Endothelial cell of umbilical vein (primary cell): Measurements from ENCODE around the gene EPS8. TPM values are rescaled to one million over a fixed set of nuclear protein-coding genes. Genes with fewer than 3 reads are reported as not detected.

ENCODE experiments used
- BruUV-seq: library from RNA; stranded (reverse); fragments of 400-500 nt; replicated peaks from 2 replicates; lab custom pipeline; 2021; lab: Mats Ljungman, UMichigan
- CTCF ChIA-PET: fragments of 300-600, 350-600 bp; sonication (Branson Sonifier 250); formaldehyde crosslinking; loops from one replicate; lab custom pipeline; 2021; ENCODE audit warnings: antibody characterized with exemption, inconsistent platforms; lab: Charles Lee
- POLR2A ChIA-PET: fragments of 300-600, 350-600 bp; sonication (Branson Sonifier 250); formaldehyde crosslinking; loops from one replicate; lab custom pipeline; 2021; ENCODE audit warnings: antibody characterized with exemption, inconsistent platforms; lab: Charles Lee
- DNase-seq: peaks from one replicate; pipeline ENCODE4 v3.0.0-alpha.2; 2011; ENCODE audit warnings: low read depth, low spot score
- FAIRE-seq: peaks from 2 replicates; lab custom pipeline; 2011; peaks lifted over from hg19 to GRCh38; lab: Jason Lieb, UNC
- H2AFZ ChIP-seq: 2 replicates; pipeline ENCODE4 v1.6.0; 2012; ENCODE audit warnings: low read depth, low read length, control low read depth, inconsistent platforms
- H3K27ac ChIP-seq: 2 replicates; pipeline ENCODE4 v1.5.1; 2011; ENCODE audit warnings: low read depth, mild to moderate bottlenecking, control low read depth, low read length, moderate library complexity; ENCODE audit not compliant: insufficient read depth
- H3K27me3 ChIP-seq, 2 experiments: 2 replicates each; pipeline versions ENCODE4 v1.6.0 to v1.6.1; 2011; ENCODE audit warnings: low read length in 2 of 2, mixed read lengths in 1 of 2; ENCODE audit not compliant: control insufficient read depth in 2 of 2, insufficient read depth in 2 of 2
- H3K36me3 ChIP-seq, 2 experiments: 2 replicates in 1 of 2; 3 replicates in 1 of 2; pipeline ENCODE4 v1.5.1; 2011; ENCODE audit warnings: low read length in 2 of 2, mild to moderate bottlenecking in 1 of 2, moderate library complexity in 1 of 2; ENCODE audit not compliant: control insufficient read depth in 2 of 2, insufficient read depth in 2 of 2; ENCODE audit errors: extremely low read depth in 1 of 2
- H3K4me1 ChIP-seq: 3 replicates; pipeline ENCODE4 v1.5.1; 2011; ENCODE audit warnings: mild to moderate bottlenecking, low read length; ENCODE audit not compliant: control insufficient read depth, insufficient read depth; ENCODE audit errors: extremely low read depth
- H3K4me2 ChIP-seq: 2 replicates; pipeline ENCODE4 v1.6.1; 2011; ENCODE audit warnings: low read length, control low read depth, mixed read lengths; ENCODE audit not compliant: insufficient read depth
- H3K4me3 ChIP-seq, 3 experiments: fragments of 200-600 bp in 1 of 3; sonication (generic), shearing (Covaris generic) in 1 of 3; replicated peaks in 1 of 3; 2 replicates each; pipeline ENCODE4 v1.5.1; 2011 to 2016; ENCODE audit warnings: control low read depth in 3 of 3, low read length in 3 of 3, mild to moderate bottlenecking in 2 of 3, inconsistent platforms in 1 of 3, low read depth in 1 of 3, moderate library complexity in 1 of 3; ENCODE audit not compliant: insufficient read depth in 1 of 3
- H3K79me2 ChIP-seq: 2 replicates; pipeline ENCODE4 v1.6.0; 2012; ENCODE audit warnings: low read length, inconsistent platforms; ENCODE audit not compliant: control insufficient read depth, insufficient read depth
- H3K9ac ChIP-seq: replicated peaks from 2 replicates; pipeline ENCODE3; 2011; ENCODE audit warnings: low read length, control low read depth; ENCODE audit not compliant: insufficient read depth; ENCODE audit errors: extremely low read depth
- H3K9me1 ChIP-seq: replicated peaks from 3 replicates; pipeline ENCODE4 v1.6.0; 2011; ENCODE audit warnings: mild to moderate bottlenecking, low read length; ENCODE audit not compliant: control insufficient read depth, insufficient read depth; ENCODE audit errors: extremely low read depth
- H3K9me3 ChIP-seq: replicated peaks from 2 replicates; pipeline ENCODE4 v1.5.1; 2012; ENCODE audit warnings: low read length, inconsistent platforms; ENCODE audit not compliant: control insufficient read depth, insufficient read depth
- H4K20me1 ChIP-seq: replicated peaks from 2 replicates; pipeline ENCODE3; 2011; ENCODE audit warnings: mild to moderate bottlenecking, low read length; ENCODE audit not compliant: control insufficient read depth, insufficient read depth; ENCODE audit errors: extremely low read depth
- CTCF ChIP-seq, 2 donors: IDR thresholded peaks; 1 replicate in 1 of 2; 2 replicates in 1 of 2; pipeline ENCODE4 v1.5.1; 2011; ENCODE audit warnings: low read length in 2 of 2, mild to moderate bottlenecking in 2 of 2, moderate library complexity in 2 of 2, control low read depth in 1 of 2, inconsistent platforms in 1 of 2, low read depth in 1 of 2; ENCODE audit not compliant: insufficient read depth in 1 of 2; ENCODE audit errors: extremely low read depth in 1 of 2
- FOS ChIP-seq: IDR thresholded peaks from 2 replicates; pipeline ENCODE4 v1.6.1; 2011; ENCODE audit warnings: mild to moderate bottlenecking, low read length, moderate library complexity, borderline replicate concordance; ENCODE audit not compliant: insufficient read depth
- GATA2 ChIP-seq: IDR thresholded peaks from 2 replicates; pipeline ENCODE4 v1.7.0; 2011; ENCODE audit warnings: low read depth, mild to moderate bottlenecking, moderate library complexity, mixed read lengths, low read length; ENCODE audit not compliant: insufficient read length, insufficient read depth
- JUN ChIP-seq: IDR thresholded peaks from 2 replicates; pipeline ENCODE4 v1.6.1; 2011; ENCODE audit warnings: borderline replicate concordance, low read depth; ENCODE audit not compliant: insufficient read length, insufficient read depth
- MAX ChIP-seq: IDR thresholded peaks from 2 replicates; pipeline ENCODE4 v1.6.1; 2011; ENCODE audit not compliant: insufficient read depth, insufficient read length
- MYC ChIP-seq: IDR thresholded peaks from one replicate; pipeline ENCODE4 v1.6.1; 2011; ENCODE audit warnings: mild to moderate bottlenecking, low read depth, low read length
- POLR2AphosphoS5 ChIP-seq: IDR thresholded peaks from 2 replicates; pipeline ENCODE4 v1.6.1; 2012; ENCODE audit warnings: low read depth, mild to moderate bottlenecking, control low read depth, low read length, moderate library complexity; ENCODE audit not compliant: insufficient read depth
- dilution Hi-C: fragments of 300-500 bp; cut with MboI; formaldehyde crosslinking; loops from one replicate; pipeline ENCODE4 v1.15.0; 2019; ENCODE audit warnings: low sequenced_read_pairs; ENCODE audit not compliant: extremely low pct_ligation_motif_present
- intact Hi-C: fragments of 100-400 bp; cut with micrococcal nuclease; formaldehyde crosslinking; loops from one replicate; pipeline ENCODE4 v1.10.0; 2022
- polyA plus RNA-seq, 4 experiments: library from polyadenylated mRNA; depleted of rRNA in 3 of 4; stranded (reverse) in 3 of 4; unstranded in 1 of 4; fragments of >200 nt; gene quantifications; 2 replicates each; pipeline versions ENCODE4 v1.2.1 to v1.2.3, GENCODE V29; 2011 to 2012; ENCODE audit warnings: missing spikeins in 1 of 4
- total RNA-seq: library from RNA; stranded (reverse); gene quantifications from 2 replicates; pipeline ENCODE4 v1.2.3, GENCODE V29; 2021

The EPS8 gene
- total and polyA plus RNA-seq, 2 donors (not counting 3 experiments of a cell fraction or from before 2014, with no cell fraction given), result 8.4 to 11.9 TPM

DNA sequence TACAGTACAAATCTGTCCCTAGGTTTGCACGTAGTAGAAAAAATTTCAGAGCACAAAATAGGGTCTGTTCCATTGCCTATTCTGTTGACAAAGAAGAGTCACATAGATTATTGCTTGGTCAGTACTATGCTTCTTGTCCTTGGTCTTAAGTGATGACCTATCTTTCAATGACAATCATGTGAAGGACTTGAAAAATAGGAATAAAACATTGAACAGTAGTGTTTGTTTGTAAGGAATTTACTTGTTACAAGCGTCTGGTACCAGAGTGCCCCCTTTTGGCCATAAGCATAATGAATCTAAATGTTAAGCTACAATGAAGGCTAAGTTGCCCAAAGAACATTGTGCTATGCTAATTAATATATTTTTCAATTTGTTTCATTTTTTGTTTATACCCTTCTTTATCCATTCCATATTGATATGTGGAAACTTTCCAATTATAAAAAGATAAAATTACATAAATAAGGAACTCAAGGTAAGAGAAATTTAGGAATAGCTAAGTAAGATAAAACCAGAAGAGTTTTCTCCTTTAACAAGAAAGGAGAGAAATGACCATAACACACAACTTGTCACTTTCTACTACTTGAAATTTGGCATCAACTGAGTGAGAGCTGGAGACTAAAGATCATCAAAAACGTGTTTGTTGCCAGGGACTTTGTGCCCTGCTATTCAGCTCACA, 204.7 kb downstream of the EPS8 start:
- Histone ChIP-seq H3K27ac (no peak overlapping the region), H3K9ac (no peak overlapping the region), H3K9me1 (no peaks in the 10 kb centered on the region), H3K4me3 (no peak overlapping the region), H3K9me3 (no peaks in the 10 kb centered on the region), H3K4me1 (no peaks in the 10 kb centered on the region), H3K36me3 (no peaks in the 10 kb centered on the region), H4K20me1 (no peaks in the 10 kb centered on the region), H3K79me2 (no peaks in the 10 kb centered on the region), H3K27me3 (peaks cover 5 to 11% of the 10 kb centered on the region in 2 experiments), H3K4me2 (no peak overlapping the region), H2AFZ (no peak overlapping the region)
- no TSS peak for BruUV-seq
- POLR2A ChIA-PET, result no interaction called here
- intact Hi-C loops (loop anchor here (1.0 kb wide), 2 partner anchors 52 to 308 kb away; no protein-coding TSS in a partner anchor), dilution Hi-C loops (no loop called here)
- FAIRE-seq, result peak; percentile 24
- CTCF ChIA-PET, result interaction anchor here (0.6 to 8.9 kb wide), 84 partner anchors 9 to 862 kb away, joined by 3 to 202 read pairs (median 5); partner anchors contain the start of genes EPS8 and RERG
- peak; percentile 52 for DNase-seq
- TF ChIP-seq JUN (no peak), GATA2 (no peak), MAX (no peak), MYC (no peak), POLR2AphosphoS5 (no peak), CTCF (IDR thresholded peaks at IDR 0.05; ENCODE audit: extremely low read depth in 1 of 2, insufficient read depth in 1 of 2, low read depth in 1 of 2, low read length in 2 of 2) (peak; percentile 48 to 60), FOS (no peak)
